Peyer's patch (tissue), 4 donors: Measurements from ENCODE around the gene PDCD4. TPM values are rescaled to one million over a fixed set of nuclear protein-coding genes. Genes with fewer than 3 reads are reported as not detected.
A peak's percentile ranks its signal among the peaks of the same experiment; 100 is the strongest.

Experiments used
- DNase-seq, 3 donors: peaks; one replicate each; pipeline ENCODE4 v3.0.0-alpha.2; 2017 to 2019
- H3K27ac ChIP-seq, 4 donors: fragments of 200-600 bp; sonication (generic); one replicate each; pipeline ENCODE4 v1.5.1; 2016 to 2019
- H3K27me3 ChIP-seq, 2 donors: fragments of 200-600 bp; sonication (generic); one replicate each; pipeline ENCODE4 v1.5.1; 2019
- H3K36me3 ChIP-seq, 3 donors: fragments of 200-600 bp; sonication (generic); one replicate each; pipeline ENCODE4 v1.5.1; 2016 to 2019
- H3K4me1 ChIP-seq, 4 donors: fragments of 200-600 bp; sonication (generic); one replicate each; pipeline ENCODE4 v1.5.1; 2016 to 2019
- H3K4me3 ChIP-seq, 4 donors: fragments of 200-600 bp; sonication (generic); 1 replicate in 3 of 4; 2 replicates in 1 of 4; pipeline ENCODE4 v1.5.1; 2016 to 2019; ENCODE audit warnings: mild to moderate bottlenecking in 1 of 4
- H3K9me3 ChIP-seq, 4 donors: fragments of 200-600 bp; sonication (generic); one replicate each; pipeline ENCODE4 v1.5.1; 2016 to 2019; ENCODE audit warnings: mild to moderate bottlenecking in 1 of 4
- CTCF ChIP-seq, 6 experiments: fragments of 450-650 bp in 4 of 6; fragments of 200-600 bp in 2 of 6; sonication (generic) in 1 of 6; IDR thresholded peaks; one replicate each; pipeline ENCODE4 v1.5.1; 2017 to 2019; ENCODE audit warnings: antibody characterized with exemption in 6 of 6, mild to moderate bottlenecking in 3 of 6, moderate library complexity in 1 of 6
- POLR2A ChIP-seq, 2 donors: fragments of 450-650 bp; IDR thresholded peaks; one replicate each; pipeline ENCODE4 v1.5.1; 2017; ENCODE audit warnings: antibody characterized with exemption in 2 of 2, mild to moderate bottlenecking in 2 of 2, moderate library complexity in 2 of 2
- total RNA-seq, 4 donors: library from RNA; depleted of rRNA; stranded (reverse); fragments of >200 nt; gene quantifications; one replicate each; pipeline ENCODE4 v1.1.0, GENCODE V29; 2016

The PDCD4 gene
- total RNA-seq, 4 donors from 2014 or later: 301 to 538 (median 330) TPM

- H3K4me1 ChIP-seq: peaks cover 0 to 23% (median 3%) of the 10 kb centered on the region in 4 donors
- no peaks in the 10 kb centered on the region for H3K9me3 ChIP-seq
- H3K4me3 ChIP-seq: peak within 1 kb of the TSS; percentile 74 to 83 (median 81)
- H3K27ac ChIP-seq: peak within 1 kb of the TSS; percentile 88 to 97 (median 94)
- H3K36me3 ChIP-seq: no peaks in the 10 kb centered on the region
- peak in 1 of 2 donors; percentile 68 for TF ChIP-seq POLR2A (IDR thresholded peaks at IDR 0.05)
- TF ChIP-seq CTCF (IDR thresholded peaks at IDR 0.05): peak in 4 of 6 experiments; percentile 14 to 32 (median 25)
- no peaks in the 10 kb centered on the region for H3K27me3 ChIP-seq
- DNase-seq: peak; percentile 98 to 100 (median 98)
Measured at GRCh38 chr10:110919349-110919931, 47.7 kb downstream of the PDCD4 start, which contains the start of gene SHOC2. Gene SHOC2 (plus strand): TSS chr10:110919604. CDS start chr10:110964359, 44,755 bp downstream.

- peak overlapping the region; percentile 74 to 83 (median 81) for H3K4me3 ChIP-seq
- peak; percentile 25 to 63 (median 59) for DNase-seq
- H3K27ac ChIP-seq: peak overlapping the region; percentile 88 to 97 (median 94)
- no peaks in the 10 kb centered on the region for H3K36me3 ChIP-seq
- no peak for TF ChIP-seq CTCF (IDR thresholded peaks at IDR 0.05)
- no peak for TF ChIP-seq POLR2A (IDR thresholded peaks at IDR 0.05)
- H3K4me1 ChIP-seq: peaks cover 0 to 28% (median 3%) of the 10 kb centered on the region in 4 donors
- H3K27me3 ChIP-seq: no peaks in the 10 kb centered on the region
- no peaks in the 10 kb centered on the region for H3K9me3 ChIP-seq
Measured at GRCh38 chr10:110919971-110920881, 48.5 kb downstream of the PDCD4 start.

GRCh38 chr10:110923856-110924493, 52.2 kb downstream of the PDCD4 start:
- DNase-seq: no peak
- peak in 1 of 6 experiments; percentile 24 for TF ChIP-seq CTCF (IDR thresholded peaks at IDR 0.05)
- TF ChIP-seq POLR2A (IDR thresholded peaks at IDR 0.05): peak; percentile 11 to 63
- Histone ChIP-seq H3K27me3 (no peaks in the 10 kb centered on the region), H3K27ac (no peak overlapping the region), H3K4me1 (peaks cover 0 to 24% (median 3%) of the 10 kb centered on the region in 4 donors), H3K36me3 (no peaks in the 10 kb centered on the region), H3K4me3 (no peak overlapping the region), H3K9me3 (no peaks in the 10 kb centered on the region)

- H3K27me3 ChIP-seq: no peaks in the 10 kb centered on the region
- TF ChIP-seq POLR2A (IDR thresholded peaks at IDR 0.05): no peak
- no peak for TF ChIP-seq CTCF (IDR thresholded peaks at IDR 0.05)
- no peak overlapping the region for H3K27ac ChIP-seq
- H3K4me3 ChIP-seq: no peak overlapping the region
- H3K9me3 ChIP-seq: no peaks in the 10 kb centered on the region
- H3K36me3 ChIP-seq: no peaks in the 10 kb centered on the region
- H3K4me1 ChIP-seq: peaks cover 0 to 15% (median 3%) of the 10 kb centered on the region in 4 donors
- DNase-seq: no peak
Measured at GRCh38 chr10:110927461-110927860, 55.7 kb downstream of the PDCD4 start.

GRCh38 chr10:110931769-110932381, 60.1 kb downstream of the PDCD4 start:
- H3K4me1 ChIP-seq: peaks cover 0 to 11% (median 0%) of the 10 kb centered on the region in 4 donors

More at GRCh38 chr10:110931769-110932381, 60.1 kb downstream of the PDCD4 start:
- Histone ChIP-seq H3K27me3 (no peaks in the 10 kb centered on the region), H3K27ac (no peak overlapping the region), H3K4me3 (no peak overlapping the region), H3K9me3 (no peaks in the 10 kb centered on the region), H3K36me3 (no peaks in the 10 kb centered on the region)
- no peak for DNase-seq
- TF ChIP-seq CTCF (IDR thresholded peaks at IDR 0.05): no peak
- TF ChIP-seq POLR2A (IDR thresholded peaks at IDR 0.05): no peak
